GM18508 (cell line): ENCODE results near the gene MARK2.
A peak's percentile ranks its signal among the peaks of the same experiment; 100 is the strongest.
"Not testable (repeated sequence)": the region's sequence is repeated elsewhere in the genome, so short reads cannot be mapped to it uniquely, and the experiment has no call there.

ENCODE experiments used
- ATAC-seq: cut with Tn5 transposase; IDR thresholded peaks from one replicate; pipeline ENCODE4 v1.9.1; 2021; ENCODE audit warnings: moderate number of reproducible peaks; ENCODE audit not compliant: insufficient read depth, unreplicated experiment

MARK2 gene

GRCh38 chr11:63849691-63850090 lies 10.8 kb downstream of the MARK2 start:
- no peak for ATAC-seq

GRCh38 chr11:63850920-63851319 lies 12.0 kb downstream of the MARK2 start:
- no peak for ATAC-seq

GRCh38 chr11:63851364-63851763 lies 12.5 kb downstream of the MARK2 start:
- no peak for ATAC-seq

GRCh38 chr11:63853476-63853875 lies 14.6 kb downstream of the MARK2 start:
- no peak for ATAC-seq

- ATAC-seq = no peak
Measured at GRCh38 chr11:63854696-63855095, 15.8 kb downstream of the MARK2 start.

- ATAC-seq = no peak
Measured at GRCh38 chr11:63855975-63856374, 17.1 kb downstream of the MARK2 start.

GRCh38 chr11:63858628-63859550 lies 20.0 kb downstream of the MARK2 start:
- no peak for ATAC-seq

GRCh38 chr11:63862923-63863322 lies 24.0 kb downstream of the MARK2 start:
- no peak for ATAC-seq

- not testable (repeated sequence) for ATAC-seq
Measured at GRCh38 chr11:63863620-63864019, 24.7 kb downstream of the MARK2 start.

GRCh38 chr11:63866211-63866610 lies 27.3 kb downstream of the MARK2 start:
- no peak for ATAC-seq

GRCh38 chr11:63867511-63867910 lies 28.6 kb downstream of the MARK2 start:
- no peak for ATAC-seq

- ATAC-seq = no peak
Measured at GRCh38 chr11:63868399-63869064, 29.6 kb downstream of the MARK2 start.

- ATAC-seq = no peak
Measured at GRCh38 chr11:63869171-63869591, 30.3 kb downstream of the MARK2 start.

- ATAC-seq = no peak
Measured at GRCh38 chr11:63869683-63870082, 30.8 kb downstream of the MARK2 start.

GRCh38 chr11:63870351-63871140 lies 31.6 kb downstream of the MARK2 start:
- ATAC-seq = no peak

GRCh38 chr11:63871962-63872799 lies 33.3 kb downstream of the MARK2 start:
- peak; percentile 86 for ATAC-seq

- ATAC-seq = no peak
Measured at GRCh38 chr11:63872800-63873197, 33.9 kb downstream of the MARK2 start.

- no peak for ATAC-seq
Measured at GRCh38 chr11:63873311-63873710, 34.4 kb downstream of the MARK2 start.

- no peak for ATAC-seq
Measured at GRCh38 chr11:63874511-63874910, 35.6 kb downstream of the MARK2 start.

GRCh38 chr11:63875506-63876065 lies 36.7 kb downstream of the MARK2 start:
- no peak for ATAC-seq
